ENCODE measurements around the gene FARP2. TPM values are rescaled to one million over a fixed set of nuclear protein-coding genes. Genes with fewer than 3 reads are reported as not detected.

FARP2 gene
- total RNA-seq, 6 experiments from 2014 or later = 38.3 to 46.4 (median 41.9) TPM

GRCh38 chr2:241456546-241456945, 100.5 kb downstream of the FARP2 start:
- H3K27me3 Mint-ChIP-seq (ENCODE audit: insufficient read depth) = peaks cover 2% of the 10 kb centered on the region
- H3K36me3 Mint-ChIP-seq (ENCODE audit: low read depth) = no peaks in the 10 kb centered on the region
- H3K27ac Mint-ChIP-seq = no peak overlapping the region
- no peak for DNase-seq
- no peaks in the 10 kb centered on the region for H3K4me1 Mint-ChIP-seq (ENCODE audit: low read depth)
- TF ChIP-seq CTCF (IDR thresholded peaks at IDR 0.05) = no peak
- no peak overlapping the region for H3K4me3 Mint-ChIP-seq
- H3K9me3 Mint-ChIP-seq = no peaks in the 10 kb centered on the region

- no peaks in the 10 kb centered on the region for H3K36me3 Mint-ChIP-seq (ENCODE audit: low read depth)
- H3K9me3 Mint-ChIP-seq = no peaks in the 10 kb centered on the region
- no peaks in the 10 kb centered on the region for H3K4me1 Mint-ChIP-seq (ENCODE audit: low read depth)
- no peak overlapping the region for H3K27ac Mint-ChIP-seq
- TF ChIP-seq CTCF (IDR thresholded peaks at IDR 0.05) = no peak
- no peak for DNase-seq
- no peak overlapping the region for H3K4me3 Mint-ChIP-seq
- peaks cover 2% of the 10 kb centered on the region for H3K27me3 Mint-ChIP-seq (ENCODE audit: insufficient read depth)
Measured at GRCh38 chr2:241458687-241459086, 102.6 kb downstream of the FARP2 start.

GRCh38 chr2:241459520-241459919, 103.4 kb downstream of the FARP2 start:
- Mint-ChIP-seq H3K27me3 (ENCODE audit: insufficient read depth) (peaks cover 2% of the 10 kb centered on the region), H3K4me3 (no peak overlapping the region), H3K36me3 (ENCODE audit: low read depth) (no peaks in the 10 kb centered on the region), H3K27ac (no peak overlapping the region), H3K4me1 (ENCODE audit: low read depth) (no peaks in the 10 kb centered on the region), H3K9me3 (no peaks in the 10 kb centered on the region)
- TF ChIP-seq CTCF (IDR thresholded peaks at IDR 0.05) = no peak
- no peak for DNase-seq

- H3K4me3 Mint-ChIP-seq = no peak overlapping the region
- H3K9me3 Mint-ChIP-seq = no peaks in the 10 kb centered on the region
- no peak overlapping the region for H3K27ac Mint-ChIP-seq
- H3K4me1 Mint-ChIP-seq (ENCODE audit: low read depth) = no peaks in the 10 kb centered on the region
- DNase-seq = no peak
- H3K27me3 Mint-ChIP-seq (ENCODE audit: insufficient read depth) = peaks cover 2% of the 10 kb centered on the region
- no peak for TF ChIP-seq CTCF (IDR thresholded peaks at IDR 0.05)
- no peaks in the 10 kb centered on the region for H3K36me3 Mint-ChIP-seq (ENCODE audit: low read depth)
Measured at GRCh38 chr2:241460631-241461030, 104.5 kb downstream of the FARP2 start.

GRCh38 chr2:241461693-241462677, 105.9 kb downstream of the FARP2 start:
- no peak for DNase-seq
- Mint-ChIP-seq H3K27ac (no peak overlapping the region), H3K36me3 (ENCODE audit: low read depth) (no peaks in the 10 kb centered on the region), H3K27me3 (ENCODE audit: insufficient read depth) (no peaks in the 10 kb centered on the region; the same call in 1 of the 2 replicates), H3K9me3 (no peaks in the 10 kb centered on the region), H3K4me3 (no peak overlapping the region), H3K4me1 (ENCODE audit: low read depth) (no peaks in the 10 kb centered on the region)
- TF ChIP-seq CTCF (IDR thresholded peaks at IDR 0.05) = no peak

Data from HFFc6 (cell line).